Activated naive CD4-positive, alpha-beta T cell treated with anti-CD3 and anti-CD28 coated beads, Interleukin-2, amount 10 ng/mL, durations not matched to agents 7 days and 5 days (primary cell): Measurements from ENCODE around the gene STRA6.
A peak's percentile ranks its signal among the peaks of the same experiment; 100 is the strongest.

Experiments
- CTCF ChIA-PET: fragments of 350-600 bp; sonication (Branson Sonifier 250); formaldehyde crosslinking; loops from one replicate; lab custom pipeline; 2021; ENCODE audit warnings: antibody characterized with exemption; lab: Charles Lee
- DNase-seq: peaks from one replicate; pipeline ENCODE4 v3.0.0-alpha.2; 2020
- H3K27ac Mint-ChIP-seq: one replicate; pipeline ENCODE4 v1.8.0; 2021; ENCODE audit warnings: mild to moderate bottlenecking, moderate library complexity, mixed read lengths
- H3K27me3 Mint-ChIP-seq: one replicate; pipeline ENCODE4 v1.8.0; 2021; ENCODE audit warnings: mild to moderate bottlenecking, mixed read lengths
- H3K36me3 Mint-ChIP-seq: one replicate; pipeline ENCODE4 v1.8.0; 2021; ENCODE audit warnings: mixed read lengths
- H3K4me1 Mint-ChIP-seq: one replicate; pipeline ENCODE4 v1.8.0; 2021; ENCODE audit warnings: mixed read lengths
- H3K4me3 Mint-ChIP-seq: one replicate; pipeline ENCODE4 v1.8.0; 2021; ENCODE audit warnings: mild to moderate bottlenecking, moderate library complexity, mixed read lengths
- H3K9me3 Mint-ChIP-seq: one replicate; pipeline ENCODE4 v1.8.0; 2021; ENCODE audit warnings: mixed read lengths

STRA6 gene

GRCh38 chr15:74135041-74135565, 67.5 kb downstream of the STRA6 start:
- Mint-ChIP-seq H3K4me3 (peak overlapping the region; percentile 51), H3K4me1 (peaks cover 28% of the 10 kb centered on the region), H3K9me3 (no peaks in the 10 kb centered on the region), H3K36me3 (peaks cover 4% of the 10 kb centered on the region), H3K27ac (peak overlapping the region; percentile 60), H3K27me3 (peaks cover 98% of the 10 kb centered on the region)
- no peak for DNase-seq
- CTCF ChIA-PET, result interaction anchor here (1.2 kb wide), 1 partner anchor 129 kb away, joined by 3 read pairs; no protein-coding TSS in a partner anchor

DNA sequence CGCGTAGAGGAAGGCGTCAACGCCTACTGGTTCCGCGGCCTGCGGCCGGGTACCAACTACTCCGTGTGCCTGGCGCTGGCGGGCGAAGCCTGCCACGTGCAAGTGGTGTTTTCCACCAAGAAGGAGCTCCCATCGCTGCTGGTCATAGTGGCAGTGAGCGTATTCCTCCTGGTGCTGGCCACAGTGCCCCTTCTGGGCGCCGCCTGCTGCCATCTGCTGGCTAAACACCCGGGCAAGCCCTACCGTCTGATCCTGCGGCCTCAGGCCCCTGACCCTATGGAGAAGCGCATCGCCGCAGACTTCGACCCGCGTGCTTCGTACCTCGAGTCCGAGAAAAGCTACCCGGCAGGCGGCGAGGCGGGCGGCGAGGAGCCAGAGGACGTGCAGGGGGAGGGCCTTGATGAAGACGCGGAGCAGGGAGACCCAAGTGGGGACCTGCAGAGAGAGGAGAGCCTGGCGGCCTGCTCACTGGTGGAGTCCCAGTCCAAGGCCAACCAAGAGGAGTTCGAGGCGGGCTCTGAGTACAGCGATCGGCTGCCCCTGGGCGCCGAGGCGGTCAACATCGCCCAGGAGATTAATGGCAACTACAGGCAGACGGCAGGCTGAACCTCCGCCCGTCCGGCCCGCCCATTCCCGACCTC, 68.1 kb downstream of the STRA6 start:
- H3K4me3 Mint-ChIP-seq, result peak overlapping the region; percentile 51
- CTCF ChIA-PET, result interaction anchor here (0.8 to 1.2 kb wide), 3 partner anchors 129 to 163 kb away, joined by 3 to 4 read pairs (median 4); no protein-coding TSS in a partner anchor
- H3K27me3 Mint-ChIP-seq, result peaks cover 100% of the 10 kb centered on the region
- no peaks in the 10 kb centered on the region for H3K9me3 Mint-ChIP-seq
- H3K36me3 Mint-ChIP-seq, result peaks cover 4% of the 10 kb centered on the region
- H3K4me1 Mint-ChIP-seq, result peaks cover 26% of the 10 kb centered on the region
- DNase-seq, result peak; percentile 42
- peak overlapping the region; percentile 60 for H3K27ac Mint-ChIP-seq

DNA sequence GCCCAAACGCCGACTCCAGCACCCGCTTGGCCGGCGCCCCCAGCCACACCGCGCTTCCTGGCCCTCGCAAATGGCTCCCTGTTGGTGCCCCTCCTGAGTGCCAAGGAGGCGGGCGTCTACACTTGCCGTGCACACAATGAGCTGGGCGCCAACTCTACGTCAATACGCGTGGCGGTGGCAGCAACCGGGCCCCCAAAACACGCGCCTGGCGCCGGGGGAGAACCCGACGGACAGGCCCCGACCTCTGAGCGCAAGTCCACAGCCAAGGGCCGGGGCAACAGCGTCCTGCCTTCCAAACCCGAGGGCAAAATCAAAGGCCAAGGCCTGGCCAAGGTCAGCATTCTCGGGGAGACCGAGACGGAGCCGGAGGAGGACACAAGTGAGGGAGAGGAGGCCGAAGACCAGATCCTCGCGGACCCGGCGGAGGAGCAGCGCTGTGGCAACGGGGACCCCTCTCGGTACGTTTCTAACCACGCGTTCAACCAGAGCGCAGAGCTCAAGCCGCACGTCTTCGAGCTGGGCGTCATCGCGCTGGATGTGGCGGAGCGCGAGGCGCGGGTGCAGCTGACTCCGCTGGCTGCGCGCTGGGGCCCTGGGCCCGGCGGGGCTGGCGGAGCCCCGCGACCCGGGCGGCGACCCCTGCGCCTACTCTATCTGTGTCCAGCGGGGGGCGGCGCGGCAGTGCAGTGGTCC, 68.7 kb downstream of the STRA6 start:
- Mint-ChIP-seq H3K9me3 (no peaks in the 10 kb centered on the region), H3K4me3 (no peak overlapping the region), H3K27me3 (peaks cover 100% of the 10 kb centered on the region), H3K4me1 (peaks cover 28% of the 10 kb centered on the region), H3K27ac (peak overlapping the region; percentile 60), H3K36me3 (peaks cover 4% of the 10 kb centered on the region)
- CTCF ChIA-PET, result interaction anchor here (0.8 to 1.2 kb wide), 3 partner anchors 128 to 162 kb away, joined by 3 to 4 read pairs (median 4); no protein-coding TSS in a partner anchor
- no peak for DNase-seq

GRCh38 chr15:74132681-74133651, 69.6 kb downstream of the STRA6 start:
- H3K27ac Mint-ChIP-seq, result peak overlapping the region; percentile 78
- CTCF ChIA-PET, result no interaction called here
- no peaks in the 10 kb centered on the region for H3K9me3 Mint-ChIP-seq
- peaks cover 4% of the 10 kb centered on the region for H3K36me3 Mint-ChIP-seq
- H3K4me1 Mint-ChIP-seq, result peaks cover 29% of the 10 kb centered on the region
- DNase-seq, result no peak
- peaks cover 100% of the 10 kb centered on the region for H3K27me3 Mint-ChIP-seq
- no peak overlapping the region for H3K4me3 Mint-ChIP-seq

- peak overlapping the region; percentile 78 for H3K27ac Mint-ChIP-seq
- no peaks in the 10 kb centered on the region for H3K9me3 Mint-ChIP-seq
- peak overlapping the region; percentile 36 for H3K4me3 Mint-ChIP-seq
- peaks cover 100% of the 10 kb centered on the region for H3K27me3 Mint-ChIP-seq
- peaks cover 4% of the 10 kb centered on the region for H3K36me3 Mint-ChIP-seq
- CTCF ChIA-PET, result interaction anchor here (1.1 kb wide), 1 partner anchor 159 kb away, joined by 4 read pairs; no protein-coding TSS in a partner anchor
- H3K4me1 Mint-ChIP-seq, result peaks cover 26% of the 10 kb centered on the region
- DNase-seq, result no peak
Measured at GRCh38 chr15:74131628-74132413, 70.8 kb downstream of the STRA6 start.

DNA sequence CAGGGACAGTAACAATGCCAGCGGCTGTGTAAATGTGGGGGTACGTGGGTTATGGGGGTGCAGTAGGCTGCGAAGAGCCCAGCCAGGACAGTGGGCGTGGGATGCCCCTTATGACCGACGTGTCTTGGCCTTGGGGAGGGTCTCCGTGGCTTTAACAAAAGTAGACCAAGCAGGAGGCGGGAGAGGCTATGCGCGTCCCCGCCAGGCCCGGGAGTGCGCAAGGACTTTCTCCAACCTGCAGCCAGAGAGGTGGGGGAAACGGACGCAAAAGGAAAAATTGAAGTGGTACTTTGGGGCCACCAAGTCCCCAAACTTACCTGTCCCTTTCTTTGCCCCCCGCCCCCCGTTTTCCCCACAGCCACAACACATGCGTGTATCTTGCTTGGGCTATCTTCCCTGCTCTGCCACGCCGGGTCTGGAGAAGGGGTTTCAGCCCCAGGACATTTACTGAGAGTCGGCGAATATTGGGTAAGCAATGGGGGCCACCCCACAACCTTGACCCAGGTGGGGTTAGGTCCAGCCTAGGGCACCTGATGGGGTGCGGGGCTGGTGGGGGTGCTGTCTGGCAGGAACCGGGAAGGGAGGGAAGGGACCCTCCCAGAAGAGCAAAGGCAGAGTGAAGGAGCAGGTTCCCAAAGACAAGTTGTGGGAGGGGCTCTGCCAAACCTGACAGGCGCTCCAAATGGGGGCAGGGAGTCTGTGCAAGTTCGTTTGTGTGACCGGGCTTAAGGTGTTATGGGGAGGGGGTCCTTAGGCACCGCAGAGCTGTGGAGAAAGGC, 71.5 kb downstream of the STRA6 start:
- CTCF ChIA-PET, result interaction anchor here (1.1 kb wide), 1 partner anchor 158 kb away, joined by 4 read pairs; no protein-coding TSS in a partner anchor
- peaks cover 4% of the 10 kb centered on the region for H3K36me3 Mint-ChIP-seq
- peaks cover 20% of the 10 kb centered on the region for H3K4me1 Mint-ChIP-seq
- H3K27me3 Mint-ChIP-seq, result peaks cover 99% of the 10 kb centered on the region
- no peak for DNase-seq
- no peak overlapping the region for H3K4me3 Mint-ChIP-seq
- no peaks in the 10 kb centered on the region for H3K9me3 Mint-ChIP-seq
- peak overlapping the region; percentile 78 for H3K27ac Mint-ChIP-seq

DNA sequence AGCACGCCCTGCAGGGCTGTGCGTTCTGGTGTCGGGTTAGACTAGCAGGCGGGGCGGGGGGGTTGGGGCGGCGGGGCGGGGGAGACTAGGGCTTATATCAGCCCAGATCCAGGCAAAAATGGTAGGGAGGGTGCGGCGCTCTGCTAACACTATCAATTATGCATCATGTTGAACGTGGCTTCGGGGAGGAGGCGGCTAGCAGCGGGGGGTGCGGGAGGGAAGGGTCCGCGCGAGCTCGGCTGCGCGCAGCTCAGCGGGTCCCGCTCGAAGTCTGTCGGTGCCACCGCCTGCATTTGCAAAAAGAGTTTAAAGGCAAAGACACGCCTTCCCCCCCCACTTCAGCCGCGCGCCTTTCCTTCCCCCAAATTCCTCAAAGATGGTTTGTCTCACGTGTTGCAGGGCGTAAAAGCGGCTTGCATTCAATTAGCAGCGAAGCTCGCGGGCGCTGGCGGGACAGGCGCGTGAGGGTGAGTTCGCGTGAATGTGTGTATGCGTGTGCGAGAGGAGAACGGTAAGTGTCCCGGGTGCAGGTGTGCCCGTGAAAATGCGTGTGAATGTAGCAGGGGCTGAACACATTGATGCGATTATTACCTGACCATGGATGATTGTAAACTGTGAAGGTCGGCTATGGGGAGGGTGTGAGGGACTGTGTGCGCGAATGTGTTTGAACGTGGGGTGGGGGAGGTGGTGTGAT, 72.3 kb downstream of the STRA6 start, which contains the start of gene ISLR2:
ISLR2 (plus strand) TSS at position 432 of the 694 bp plus-strand sequence. CDS start 2,169 bp downstream, outside the sequence.
- Mint-ChIP-seq H3K36me3 (peaks cover 4% of the 10 kb centered on the region), H3K4me1 (peaks cover 18% of the 10 kb centered on the region), H3K27ac (peak within 1 kb of the TSS; percentile 78), H3K9me3 (no peaks in the 10 kb centered on the region), H3K4me3 (peak within 1 kb of the TSS; percentile 2), H3K27me3 (peaks cover 97% of the 10 kb centered on the region)
- DNase-seq, result no peak
- CTCF ChIA-PET, result no interaction called here

- CTCF ChIA-PET, result interaction anchor here (1.1 to 1.6 kb wide), 2 partner anchors 157 to 174 kb away, joined by 3 read pairs; no protein-coding TSS in a partner anchor
- Mint-ChIP-seq H3K27me3 (peaks cover 97% of the 10 kb centered on the region), H3K4me3 (peak overlapping the region; percentile 2), H3K27ac (peak overlapping the region; percentile 13), H3K36me3 (no peaks in the 10 kb centered on the region), H3K4me1 (peaks cover 14% of the 10 kb centered on the region), H3K9me3 (no peaks in the 10 kb centered on the region)
- no peak for DNase-seq
Measured at GRCh38 chr15:74129586-74130154, 72.9 kb downstream of the STRA6 start.
